ENCODE results near the gene NOL3. TPM values are rescaled to one million over a fixed set of nuclear protein-coding genes. Genes with fewer than 3 reads are reported as not detected.

Gene NOL3
- total and polyA plus RNA-seq, 9 of the 15 experiments (the other 6 are each of a cell fraction or from before 2014, with no cell fraction given) = 0.45 to 14.0 (median 5.4) TPM

DNA sequence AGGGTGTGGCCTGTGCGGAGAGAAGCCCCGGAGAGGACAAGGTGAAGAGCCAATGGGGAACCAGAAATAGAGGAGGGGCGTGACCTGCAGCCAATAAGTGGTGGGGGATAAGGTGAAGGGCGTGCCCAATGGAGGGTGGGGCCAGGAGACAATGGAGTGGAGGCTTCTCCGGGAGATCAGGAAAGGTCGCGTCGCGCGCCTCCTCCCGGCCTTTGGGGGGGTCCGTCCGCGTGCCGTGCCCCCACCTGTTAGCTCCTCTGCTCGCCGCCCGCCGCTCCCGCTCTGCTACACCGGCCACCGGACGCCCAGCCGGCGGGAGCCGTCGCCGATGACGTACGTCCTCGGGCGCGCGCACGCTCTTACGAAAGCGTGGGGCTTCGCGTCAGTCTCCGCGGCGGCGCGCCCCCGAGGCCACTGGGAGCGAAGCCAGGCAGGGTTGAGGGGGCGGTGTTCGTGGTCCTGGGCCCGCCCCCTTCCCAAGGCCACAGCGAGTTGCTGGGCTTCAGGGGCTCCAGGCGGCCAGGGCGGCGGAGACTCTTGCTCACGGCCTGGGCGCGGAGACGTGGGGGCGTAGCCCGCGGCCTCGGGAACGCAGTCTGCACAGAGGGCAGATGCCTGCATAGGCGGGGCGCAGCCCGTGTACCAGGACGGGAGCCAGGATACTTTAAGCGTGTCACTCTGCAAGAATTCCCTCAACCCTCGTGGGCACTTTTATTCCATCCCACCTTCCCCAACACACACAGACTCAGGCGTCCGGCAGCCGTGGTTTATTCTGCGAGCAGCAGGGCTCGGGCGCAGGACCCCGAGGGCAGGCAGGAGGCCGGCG, 13.5 kb downstream of the NOL3 start, which contains the start of gene MATCAP1 (continued):
- TF ChIP-seq YY1 (IDR thresholded peaks at IDR 0.05; ENCODE audit: borderline replicate concordance in 1 of 3, control insufficient read depth in 1 of 3, extremely low read depth in 1 of 3, insufficient read depth in 3 of 3, insufficient read length in 1 of 3, insufficient replicate concordance in 2 of 3, low read depth in 1 of 3, low read length in 2 of 3) (peak in 1 of 3 experiments; percentile 16), RBM34 (IDR thresholded peaks at IDR 0.05; ENCODE audit: borderline replicate concordance, insufficient read depth, low read length) (0 out of 2 replicates have a peak, but pooled peaks have one; percentile 50), KDM2B (CRISPR knock-in tag; IDR thresholded peaks at IDR 0.05) (no peak), HDAC6 (IDR thresholded peaks at IDR 0.05; ENCODE audit: low read depth, low read length) (no peak), CEBPZ (IDR thresholded peaks at IDR 0.05; ENCODE audit: borderline replicate concordance, low read depth, low read length) (peak; percentile 15; the same call in 1 of the 2 replicates), SRF (CRISPR knock-in tag; IDR thresholded peaks at IDR 0.05) (peak in 1 of 2 experiments; percentile 63; a peak in 2 of 4 replicates), ETS1 (conservative IDR thresholded peaks at IDR 0.05; ENCODE audit: control insufficient read depth, low read depth, low read length) (no peak), KLF13 (tag; IDR thresholded peaks at IDR 0.05; ENCODE audit: borderline replicate concordance, low read depth) (peak; percentile 79; the same call in 1 of the 2 replicates), TCF3 (CRISPR knock-in tag; IDR thresholded peaks at IDR 0.05) (no peak), MYC (IDR thresholded peaks at IDR 0.05; ENCODE audit: low read depth, low read length) (peak; percentile 55; the same call in 1 of the 2 replicates), MYC (CRISPR knock-in tag; IDR thresholded peaks at IDR 0.05; ENCODE audit: borderline replicate concordance, low read depth) (no peak), CBFB (CRISPR knock-in tag; IDR thresholded peaks at IDR 0.05) (peak; percentile 54; the same call in 1 of the 2 replicates), CREM (IDR thresholded peaks at IDR 0.05; ENCODE audit: low read depth) (peak; percentile 96)
- TF ChIP-seq, protein P1, sequence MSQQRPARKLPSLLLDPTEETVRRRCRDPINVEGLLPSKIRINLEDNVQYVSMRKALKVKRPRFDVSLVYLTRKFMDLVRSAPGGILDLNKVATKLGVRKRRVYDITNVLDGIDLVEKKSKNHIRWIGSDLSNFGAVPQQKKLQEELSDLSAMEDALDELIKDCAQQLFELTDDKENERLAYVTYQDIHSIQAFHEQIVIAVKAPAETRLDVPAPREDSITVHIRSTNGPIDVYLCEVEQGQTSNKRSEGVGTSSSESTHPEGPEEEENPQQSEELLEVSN (IDR thresholded peaks at IDR 0.05; ENCODE audit: borderline replicate concordance in 1 of 2, extremely low read depth in 1 of 2, insufficient read depth in 1 of 2, insufficient read length in 1 of 2, low read depth in 1 of 2, low read length in 1 of 2, poor library complexity in 1 of 2, severe bottlenecking in 1 of 2) = peak in 1 of 2 experiments; percentile 61
